HepG2 (cell line): ENCODE data around the gene CHCHD1. TPM values are rescaled to one million over a fixed set of nuclear protein-coding genes. Genes with fewer than 3 reads are reported as not detected.
"Not testable (repeated sequence)": the region's sequence is repeated elsewhere in the genome, so short reads cannot be mapped to it uniquely, and the experiment has no call there.

ENCODE experiments used
- ATAC-seq: fragments of 200-7000 bp; cut with Tn5 transposase; 3 replicates; pipeline ENCODE4 v1.9.1; 2020; ENCODE audit warnings: mild to moderate bottlenecking, moderate library complexity
- BruUV-seq: library from RNA; stranded (reverse); fragments of 400-500 nt; replicated peaks from 2 replicates; lab custom pipeline; 2021; lab: Mats Ljungman, UMichigan
- CTCF ChIA-PET: fragments of 300-600 bp; formaldehyde crosslinking; extraction: SDS; loops from one replicate; lab custom pipeline; 2021; ENCODE audit warnings: low total read pairs, inconsistent platforms, low intra/inter-chr PET ratio; lab: Yijun Ruan, JAX
- POLR2A ChIA-PET: fragments of 350-600 bp; sonication (Branson Sonifier 250); formaldehyde crosslinking; loops from one replicate; lab custom pipeline; 2020; ENCODE audit warnings: antibody characterized with exemption, inconsistent platforms; lab: Yijun Ruan, JAX
- DNase-seq: peaks from one replicate; pipeline ENCODE4 v3.0.0-alpha.2; 2015; ENCODE audit warnings: low spot score
- FAIRE-seq: peaks from 3 replicates; lab custom pipeline; 2011; peaks lifted over from hg19 to GRCh38; lab: Jason Lieb, UNC
- H2AFZ ChIP-seq: one replicate; pipeline ENCODE4 v1.6.1; 2011; ENCODE audit warnings: low read length, inconsistent platforms
- H3K27ac ChIP-seq: fragments of 300-600 bp; 3 replicates; pipeline ENCODE4 v1.8.0; 2011; ENCODE audit warnings: mixed run types, mild to moderate bottlenecking, mixed read lengths, low read length, inconsistent platforms; ENCODE audit not compliant: insufficient read depth; ENCODE audit errors: extremely low read length
- H3K27me3 ChIP-seq, 2 experiments: fragments of 200-600 bp in 1 of 2; 2 replicates in 1 of 2; 3 replicates in 1 of 2; pipeline versions ENCODE4 v1.6.0 to v1.8.0; 2011; ENCODE audit warnings: low read length in 2 of 2, mild to moderate bottlenecking in 2 of 2, moderate library complexity in 2 of 2, inconsistent platforms in 1 of 2; ENCODE audit not compliant: insufficient read depth in 2 of 2, control insufficient read depth in 1 of 2
- H3K36me3 ChIP-seq, 2 experiments: fragments of 200-600 bp in 1 of 2; replicated peaks in 1 of 2; 2 replicates in 1 of 2; 3 replicates in 1 of 2; pipeline versions ENCODE4 v1.5.1 to v1.8.0; 2011; ENCODE audit warnings: low read length in 2 of 2, inconsistent platforms in 1 of 2; ENCODE audit not compliant: insufficient read depth in 2 of 2, control insufficient read depth in 1 of 2
- H3K4me1 ChIP-seq: 2 replicates; pipeline ENCODE4 v1.5.1; 2012; ENCODE audit warnings: low read length, inconsistent platforms; ENCODE audit not compliant: insufficient read depth
- H3K4me2 ChIP-seq: 2 replicates; pipeline ENCODE4 v1.6.0; 2011; ENCODE audit warnings: low read depth, low read length, inconsistent platforms
- H3K4me3 ChIP-seq, 3 experiments: fragments of 200-600 bp in 1 of 3; sonication (generic), shearing (Covaris generic) in 1 of 3; replicated peaks in 1 of 3; 2 replicates each; pipeline ENCODE4 v1.5.1; 2011 to 2016; ENCODE audit warnings: low read length in 3 of 3, inconsistent platforms in 2 of 3, low read depth in 2 of 3, mild to moderate bottlenecking in 2 of 3, control low read depth in 1 of 3, mixed read lengths in 1 of 3; ENCODE audit not compliant: insufficient read depth in 1 of 3
- H3K79me2 ChIP-seq: one replicate; pipeline ENCODE4 v1.6.1; 2011; ENCODE audit warnings: low read length, inconsistent platforms; ENCODE audit not compliant: insufficient read depth
- H3K9ac ChIP-seq: 2 replicates; pipeline ENCODE4 v1.6.0; 2011; ENCODE audit warnings: mild to moderate bottlenecking, low read depth, low read length, inconsistent platforms; ENCODE audit not compliant: insufficient read depth
- H3K9me3 ChIP-seq: 2 replicates; pipeline ENCODE4 v1.5.1; 2012; ENCODE audit warnings: mild to moderate bottlenecking, low read length
- H4K20me1 ChIP-seq: 2 replicates; pipeline ENCODE4 v1.6.0; 2011; ENCODE audit warnings: inconsistent platforms, mild to moderate bottlenecking, low read length, moderate library complexity; ENCODE audit not compliant: insufficient read depth
- AGO2 ChIP-seq: fragments of 200-400 bp; formaldehyde crosslinking; optimal IDR thresholded peaks from 2 replicates; pipeline ENCODE3; 2017; ENCODE audit warnings: mild to moderate bottlenecking, low read depth, low read length, moderate library complexity
- KLF16 ChIP-seq, 2 experiments: sonication (generic) in 1 of 2; formaldehyde crosslinking in 1 of 2; IDR thresholded peaks; 2 replicates each; pipeline versions ENCODE4 v1.6.1 to v1.8.0; 2016 to 2023; ENCODE audit warnings: missing genetic modification reagents in 2 of 2, missing compliant biosample characterization in 1 of 2
- NCOR1 ChIP-seq: fragments of 200-600 bp; sonication (generic); IDR thresholded peaks from 2 replicates; pipeline ENCODE4 v1.7.0; 2017; ENCODE audit warnings: antibody characterized with exemption, low read length, borderline replicate concordance
- NFRKB ChIP-seq: fragments of 450-650 bp; IDR thresholded peaks from 2 replicates; pipeline ENCODE4 v1.6.1; 2017
- ZBTB21 ChIP-seq: sonication (generic); formaldehyde crosslinking; IDR thresholded peaks from 2 replicates; pipeline ENCODE4 v1.4.0; 2020; ENCODE audit warnings: missing genetic modification reagents
- WGBS: methylation state at CpG from one replicate; pipeline ENCODE4 v1.1.6; 2017; ENCODE audit warnings: low lambda C conversion rate; 5-methylcytosine and 5-hydroxymethylcytosine counted together
- in situ Hi-C: cut with HindIII; loops from 2 replicates; pipeline ENCODE4 v1.10.0; 2017; ENCODE audit warnings: low pct_unique_long_range_greater_than_20kb; ENCODE audit not compliant: extremely low pct_ligation_motif_present
- intact Hi-C: fragments of 100-400 bp; cut with micrococcal nuclease; formaldehyde crosslinking; loops from one replicate; pipeline ENCODE4 v1.10.0; 2022; ENCODE audit not compliant: unreplicated experiment
- polyA plus RNA-seq, 8 experiments: library from polyadenylated mRNA; depleted of rRNA in 3 of 8; stranded (reverse) in 7 of 8; unstranded in 1 of 8; fragments of >200 nt; fragmentation: Illumina TruSeq in 4 of 8; extraction: Trizol in 4 of 8; gene quantifications; 2 replicates each; pipeline versions ENCODE4 v1.2.1 to v1.2.3, GENCODE V29; 2011 to 2016; ENCODE audit warnings: low read depth in 4 of 8, missing spikeins in 1 of 8, mixed read lengths in 1 of 8; ENCODE audit not compliant: insufficient read depth in 1 of 8
- total RNA-seq, 5 experiments: library from RNA; depleted of rRNA; stranded (reverse); fragments of >200 nt; fragmentation: Illumina TruSeq; extraction: Trizol; gene quantifications; 2 replicates each; pipeline ENCODE4 v1.2.3, GENCODE V29; 2016; ENCODE audit warnings: low read depth in 1 of 5

The CHCHD1 gene
- total and polyA plus RNA-seq, 2 of the 13 experiments (the other 11 are each of a cell fraction or from before 2014, with no cell fraction given) = 36.9 to 71.2 TPM

DNA sequence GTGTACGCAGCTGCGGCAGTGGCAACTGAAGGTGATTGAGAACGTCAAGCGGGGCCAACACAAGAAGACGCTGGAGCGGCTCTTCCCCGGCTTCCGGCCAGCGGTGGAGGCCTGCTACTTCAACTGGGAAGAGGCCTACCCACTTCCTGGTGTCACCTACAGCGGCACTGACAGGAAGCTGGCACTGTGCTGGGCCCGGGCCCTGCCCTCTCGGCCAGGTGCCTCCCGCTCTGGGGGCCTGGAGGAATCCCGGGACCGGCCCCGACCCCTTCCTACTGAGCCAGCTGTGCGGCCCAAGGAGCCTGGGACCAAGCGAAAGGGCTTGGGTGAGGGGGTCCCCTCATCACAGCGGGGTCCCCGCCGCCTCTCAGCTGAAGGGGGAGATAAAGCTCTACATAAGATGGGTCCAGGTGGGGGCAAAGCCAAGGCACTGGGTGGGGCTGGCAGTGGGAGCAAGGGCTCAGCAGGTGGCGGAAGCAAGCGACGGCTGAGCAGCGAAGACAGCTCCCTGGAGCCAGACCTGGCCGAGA lies 10.1 kb downstream of the CHCHD1 start:
- in situ Hi-C loops (no loop called here), intact Hi-C loops (no loop called here)
- H3K4me1 ChIP-seq = peaks cover 22% of the 10 kb centered on the region
- H4K20me1 ChIP-seq = peaks cover 2% of the 10 kb centered on the region; the same call in 1 of the 2 replicates
- DNase-seq (no peak), ATAC-seq (no peak), FAIRE-seq (no peak)
- WGBS = 98% methylated on average over 20 of the region's 26 CpGs
- H3K9ac ChIP-seq = no peak overlapping the region
- ChIA-PET POLR2A (no interaction called here), CTCF (no interaction called here)
- H3K27me3 ChIP-seq = no peaks in the 10 kb centered on the region
- no peak overlapping the region for H3K4me2 ChIP-seq
- BruUV-seq = no TSS peak
- H3K27ac ChIP-seq = no peak overlapping the region
- H2AFZ ChIP-seq = no peak overlapping the region
- TF ChIP-seq AGO2 (peak; percentile 66), ZBTB21 (CRISPR knock-in tag) (no peak)
- H3K36me3 ChIP-seq = peaks cover 36 to 69% of the 10 kb centered on the region in 2 experiments
- H3K4me3 ChIP-seq = no peak overlapping the region
- H3K79me2 ChIP-seq = peaks cover 15% of the 10 kb centered on the region
- no peaks in the 10 kb centered on the region for H3K9me3 ChIP-seq

DNA sequence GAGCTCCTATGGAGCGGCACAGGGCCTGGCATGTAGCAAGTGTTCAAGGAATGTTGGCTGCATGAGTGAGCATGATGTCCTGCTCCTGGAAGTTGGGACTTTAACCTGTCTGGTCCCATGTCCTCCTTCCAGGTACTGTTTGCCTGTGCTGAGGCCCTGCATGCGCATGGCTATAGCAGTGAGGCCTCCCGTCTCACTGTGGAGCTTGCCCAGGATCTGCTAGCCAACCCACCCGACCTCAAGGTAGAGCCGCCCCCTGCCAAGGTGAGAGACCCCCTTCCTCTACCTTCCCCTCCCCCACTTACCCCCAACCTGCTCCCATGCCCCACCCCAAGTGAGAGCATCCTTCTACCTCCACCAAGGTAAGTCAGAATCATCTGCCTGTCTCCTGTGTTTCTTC lies 11.6 kb downstream of the CHCHD1 start:
- H2AFZ ChIP-seq = no peak overlapping the region
- no peak for DNase-seq
- H3K4me1 ChIP-seq = peaks cover 8% of the 10 kb centered on the region
- H3K9me3 ChIP-seq = no peaks in the 10 kb centered on the region
- ChIA-PET POLR2A (no interaction called here), CTCF (no interaction called here)
- no peaks in the 10 kb centered on the region for H3K27me3 ChIP-seq
- TF ChIP-seq NFRKB (no peak), NCOR1 (no peak), KLF16 (CRISPR knock-in tag; IDR thresholded peaks at IDR 0.05) (no peak)
- H4K20me1 ChIP-seq = no peaks in the 10 kb centered on the region; the same call in 1 of the 2 replicates
- H3K79me2 ChIP-seq = peaks cover 2% of the 10 kb centered on the region
- H3K36me3 ChIP-seq = peaks cover 44 to 84% of the 10 kb centered on the region in 2 experiments
- H3K27ac ChIP-seq = no peak overlapping the region
- no TSS peak for BruUV-seq
- intact Hi-C loops = no loop called here
- 95% methylated on average over 5 of the region's 5 CpGs for WGBS
- no peak overlapping the region for H3K4me3 ChIP-seq
- in situ Hi-C loops = no loop called here
- no peak for FAIRE-seq
- ATAC-seq = no peak
- H3K4me2 ChIP-seq = no peak overlapping the region
- H3K9ac ChIP-seq = no peak overlapping the region

DNA sequence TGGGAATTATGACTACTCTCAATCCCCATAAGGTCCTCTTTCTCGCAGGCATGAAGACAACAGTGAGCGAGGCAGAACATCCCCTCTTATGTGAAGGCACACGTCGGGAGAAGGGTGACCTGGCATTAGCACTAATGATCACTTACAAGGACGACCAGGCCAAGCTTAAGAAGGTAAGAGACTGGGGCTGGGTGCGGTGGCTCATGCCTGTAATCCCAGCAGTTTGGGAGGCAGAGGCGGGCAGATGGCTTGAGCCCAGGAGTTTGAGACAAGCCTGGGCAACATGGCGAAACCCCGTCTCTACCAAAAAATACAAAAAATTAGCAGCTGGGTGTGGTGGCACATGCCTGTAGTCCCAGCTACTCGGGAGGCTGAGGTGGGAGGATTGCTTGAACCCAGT lies 13.6 kb downstream of the CHCHD1 start:
- CTCF ChIA-PET, H2AFZ ChIP-seq, ATAC-seq, H3K4me1 ChIP-seq, H3K27me3 ChIP-seq, H4K20me1 ChIP-seq, FAIRE-seq, H3K4me3 ChIP-seq, H3K27ac ChIP-seq, intact Hi-C loops, H3K79me2 ChIP-seq, BruUV-seq, DNase-seq, H3K9ac ChIP-seq, H3K4me2 ChIP-seq, H3K9me3 ChIP-seq, in situ Hi-C loops: not testable (repeated sequence)
- POLR2A ChIA-PET = interaction anchor here (0.6 to 1.5 kb wide), 2 partner anchors 14 to 66 kb away, joined by 4 read pairs; no protein-coding TSS in a partner anchor
- WGBS = 98% methylated on average over 10 of the region's 10 CpGs
- H3K36me3 ChIP-seq = peaks cover 41 to 81% of the 10 kb centered on the region in 2 experiments

DNA sequence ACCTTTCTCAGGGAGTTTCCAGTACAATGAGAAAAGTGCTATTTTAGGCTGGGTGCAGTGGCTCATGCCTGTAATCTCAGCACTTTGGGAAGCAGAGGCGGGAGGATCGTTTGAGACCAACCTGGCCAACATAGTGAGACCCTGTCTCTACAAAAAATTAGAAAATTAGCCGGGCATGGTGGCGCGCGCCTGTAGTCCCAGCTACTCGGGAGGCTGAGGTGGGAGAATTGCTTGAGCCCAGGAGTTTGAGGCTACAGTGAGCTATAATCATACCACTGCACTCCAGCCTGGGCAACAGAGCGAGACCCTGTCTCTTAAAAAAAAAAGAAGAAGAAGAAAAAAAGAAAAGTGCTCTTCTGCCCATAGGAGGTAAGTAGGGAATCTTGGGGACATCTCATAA lies 14.2 kb downstream of the CHCHD1 start:
- POLR2A ChIA-PET = interaction anchor here (0.6 to 1.5 kb wide), 2 partner anchors 14 to 67 kb away, joined by 4 read pairs; no protein-coding TSS in a partner anchor
- H3K4me2 ChIP-seq, H3K79me2 ChIP-seq, H3K4me3 ChIP-seq, H4K20me1 ChIP-seq, ATAC-seq, H2AFZ ChIP-seq, BruUV-seq, CTCF ChIA-PET, H3K27me3 ChIP-seq, FAIRE-seq, DNase-seq, in situ Hi-C loops, H3K9me3 ChIP-seq, intact Hi-C loops, H3K9ac ChIP-seq, H3K4me1 ChIP-seq, H3K27ac ChIP-seq: not testable (repeated sequence)
- 96% methylated on average over 8 of the region's 8 CpGs for WGBS
- H3K36me3 ChIP-seq = peaks cover 37 to 80% of the 10 kb centered on the region in 2 experiments
